ENCODE results near the gene ASCL2. TPM values are rescaled to one million over a fixed set of nuclear protein-coding genes. Genes with fewer than 3 reads are reported as not detected.
A peak's percentile ranks its signal among the peaks of the same experiment; 100 is the strongest.

The ASCL2 gene
- not detected for total RNA-seq

DNA sequence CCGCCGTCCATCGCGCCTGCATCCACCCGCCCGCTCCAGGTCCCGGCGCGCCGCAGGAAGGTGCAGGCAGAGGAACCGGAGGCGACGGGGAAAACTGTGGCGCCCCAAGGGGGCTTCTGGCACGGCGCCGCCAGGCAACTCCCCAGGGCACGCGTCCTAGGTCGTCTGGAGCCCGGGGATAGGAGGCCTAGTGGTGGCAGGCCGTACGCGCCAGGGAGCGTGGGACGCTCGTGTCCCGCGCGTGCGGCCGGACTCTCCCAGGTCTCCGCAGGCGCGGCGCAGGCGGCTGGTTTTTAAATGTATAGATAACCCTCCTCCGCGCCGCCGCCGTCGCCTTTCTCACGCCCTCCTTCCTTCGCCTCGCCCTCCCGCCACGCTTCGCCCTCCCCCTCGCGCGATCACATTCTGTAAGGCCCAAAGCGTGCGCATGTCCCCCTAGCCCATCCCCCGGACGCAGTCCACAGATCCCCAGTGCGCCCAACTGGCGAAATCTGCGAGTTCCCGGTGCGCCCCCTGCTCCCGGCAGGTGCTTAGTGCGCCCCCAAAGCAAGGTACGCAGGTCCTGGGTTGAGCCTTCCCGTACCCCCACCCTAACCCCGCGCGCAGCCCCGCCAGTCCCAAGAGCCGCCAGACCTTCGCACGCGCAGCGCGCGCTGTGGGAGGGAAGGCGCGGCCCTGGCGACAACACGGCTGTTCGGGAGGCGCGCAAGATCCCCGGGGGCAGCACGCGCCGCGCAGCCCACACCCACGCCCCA is at the start of gene ASCL2:
Gene ASCL2, minus strand, starts transcription at position 267 of the 755 bp plus-strand sequence. Its CDS starts 256 bp downstream, at position 11.
- H3K4me1 Mint-ChIP-seq (ENCODE audit: low read depth), result peaks cover 22% of the 10 kb centered on the region
- peak within 1 kb of the TSS; percentile 36 for H3K4me3 Mint-ChIP-seq
- H3K27me3 Mint-ChIP-seq (ENCODE audit: low read depth), result peaks cover 25% of the 10 kb centered on the region
- CTCF ChIA-PET, result no interaction called here
- no peaks in the 10 kb centered on the region for H3K36me3 Mint-ChIP-seq (ENCODE audit: low read depth)
- no peak within 1 kb of the TSS for H3K27ac Mint-ChIP-seq
- no peaks in the 10 kb centered on the region for H3K9me3 Mint-ChIP-seq
- intact Hi-C loops (cut with micrococcal nuclease), result no loop called here
- no peak for DNase-seq

GRCh38 chr11:2319791-2320472 is 49.5 kb upstream of the ASCL2 start:
- CTCF ChIA-PET, result interaction anchor here (1.0 kb wide), 1 partner anchor 14 kb away, joined by 4 read pairs; no protein-coding TSS in a partner anchor
- H3K36me3 Mint-ChIP-seq (ENCODE audit: low read depth), result no peaks in the 10 kb centered on the region
- H3K4me1 Mint-ChIP-seq (ENCODE audit: low read depth), result no peaks in the 10 kb centered on the region
- no peak for DNase-seq
- no peak overlapping the region for H3K4me3 Mint-ChIP-seq
- no peak overlapping the region for H3K27ac Mint-ChIP-seq
- peaks cover 2% of the 10 kb centered on the region for H3K9me3 Mint-ChIP-seq
- peaks cover 4% of the 10 kb centered on the region for H3K27me3 Mint-ChIP-seq (ENCODE audit: low read depth)
- intact Hi-C loops (cut with micrococcal nuclease), result no loop called here

GRCh38 chr11:2318707-2319106 is 48.3 kb upstream of the ASCL2 start:
- Mint-ChIP-seq H3K9me3 (peaks cover 2% of the 10 kb centered on the region), H3K36me3 (ENCODE audit: low read depth) (no peaks in the 10 kb centered on the region), H3K4me3 (no peak overlapping the region), H3K27ac (no peak overlapping the region), H3K27me3 (ENCODE audit: low read depth) (peaks cover 2% of the 10 kb centered on the region), H3K4me1 (ENCODE audit: low read depth) (no peaks in the 10 kb centered on the region)
- CTCF ChIA-PET, result no interaction called here
- intact Hi-C loops (cut with micrococcal nuclease), result no loop called here
- no peak for DNase-seq

GRCh38 chr11:2318123-2318522 is 47.7 kb upstream of the ASCL2 start:
- no peaks in the 10 kb centered on the region for H3K4me1 Mint-ChIP-seq (ENCODE audit: low read depth)
- no peak overlapping the region for H3K4me3 Mint-ChIP-seq
- CTCF ChIA-PET, result no interaction called here
- no peak overlapping the region for H3K27ac Mint-ChIP-seq
- H3K9me3 Mint-ChIP-seq, result no peaks in the 10 kb centered on the region
- intact Hi-C loops (cut with micrococcal nuclease), result no loop called here
- H3K36me3 Mint-ChIP-seq (ENCODE audit: low read depth), result no peaks in the 10 kb centered on the region
- DNase-seq, result no peak
- H3K27me3 Mint-ChIP-seq (ENCODE audit: low read depth), result no peaks in the 10 kb centered on the region

DNA sequence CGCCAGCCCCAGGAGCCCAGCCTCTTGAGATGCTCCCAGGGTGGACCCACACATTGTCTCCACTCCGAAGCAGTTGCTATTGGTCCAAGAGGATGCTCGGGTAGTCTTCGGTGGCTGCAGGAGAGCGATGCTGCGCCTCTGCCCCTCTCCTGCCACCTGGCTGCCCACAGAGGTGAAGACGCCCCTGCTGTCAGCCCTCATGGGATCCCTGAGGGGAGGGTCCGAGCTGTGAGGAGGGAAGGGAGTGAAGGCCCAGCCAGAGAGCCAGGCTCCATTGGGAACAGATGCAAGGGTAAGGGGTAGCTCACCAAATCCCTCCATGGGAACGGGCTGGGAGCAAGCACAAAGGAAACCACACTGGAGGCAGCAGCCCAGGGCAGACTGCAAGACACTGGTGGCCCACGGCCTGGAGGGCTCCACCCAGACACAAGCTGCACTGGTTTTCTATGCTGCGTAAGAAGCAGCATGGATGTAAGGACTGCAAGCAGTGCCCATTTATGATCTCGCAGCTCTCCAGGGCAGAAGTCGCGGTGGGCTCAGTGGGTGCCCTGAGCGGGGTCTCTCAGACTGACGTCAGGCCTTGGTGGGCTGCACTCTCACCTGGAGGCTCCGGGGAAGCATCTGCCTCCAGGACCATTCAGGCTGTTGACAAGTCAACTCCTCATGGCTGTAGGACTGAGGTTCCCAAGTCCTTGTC is 47.1 kb upstream of the ASCL2 start:
- no peak for DNase-seq
- H3K27ac Mint-ChIP-seq, result no peak overlapping the region
- no peak overlapping the region for H3K4me3 Mint-ChIP-seq
- no peaks in the 10 kb centered on the region for H3K9me3 Mint-ChIP-seq
- intact Hi-C loops (cut with micrococcal nuclease), result no loop called here
- CTCF ChIA-PET, result no interaction called here
- H3K27me3 Mint-ChIP-seq (ENCODE audit: low read depth), result no peaks in the 10 kb centered on the region
- no peaks in the 10 kb centered on the region for H3K4me1 Mint-ChIP-seq (ENCODE audit: low read depth)
- no peaks in the 10 kb centered on the region for H3K36me3 Mint-ChIP-seq (ENCODE audit: low read depth)

DNA sequence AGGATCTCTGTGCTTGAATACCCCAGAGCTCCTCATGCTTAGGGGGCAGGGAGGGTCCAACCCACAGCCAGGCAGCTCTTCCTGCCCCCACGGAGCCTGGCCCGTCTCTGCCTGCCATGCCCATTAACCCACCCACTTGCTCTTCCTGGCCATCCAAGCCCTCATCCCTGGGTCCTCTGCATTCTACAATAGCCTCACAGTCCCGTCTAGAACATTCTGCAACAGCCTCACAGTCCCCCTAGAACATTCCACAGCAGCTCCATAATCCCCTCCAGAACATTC is 46.5 kb upstream of the ASCL2 start:
- Mint-ChIP-seq H3K4me1 (ENCODE audit: low read depth) (no peaks in the 10 kb centered on the region), H3K4me3 (no peak overlapping the region), H3K9me3 (no peaks in the 10 kb centered on the region), H3K27ac (no peak overlapping the region), H3K27me3 (ENCODE audit: low read depth) (no peaks in the 10 kb centered on the region), H3K36me3 (ENCODE audit: low read depth) (no peaks in the 10 kb centered on the region)
- DNase-seq, result no peak
- CTCF ChIA-PET, result interaction anchor here (1.3 to 1.5 kb wide), 2 partner anchors 10 to 12 kb away, joined by 3 to 5 read pairs; no protein-coding TSS in a partner anchor
- intact Hi-C loops (cut with micrococcal nuclease), result no loop called here

DNA sequence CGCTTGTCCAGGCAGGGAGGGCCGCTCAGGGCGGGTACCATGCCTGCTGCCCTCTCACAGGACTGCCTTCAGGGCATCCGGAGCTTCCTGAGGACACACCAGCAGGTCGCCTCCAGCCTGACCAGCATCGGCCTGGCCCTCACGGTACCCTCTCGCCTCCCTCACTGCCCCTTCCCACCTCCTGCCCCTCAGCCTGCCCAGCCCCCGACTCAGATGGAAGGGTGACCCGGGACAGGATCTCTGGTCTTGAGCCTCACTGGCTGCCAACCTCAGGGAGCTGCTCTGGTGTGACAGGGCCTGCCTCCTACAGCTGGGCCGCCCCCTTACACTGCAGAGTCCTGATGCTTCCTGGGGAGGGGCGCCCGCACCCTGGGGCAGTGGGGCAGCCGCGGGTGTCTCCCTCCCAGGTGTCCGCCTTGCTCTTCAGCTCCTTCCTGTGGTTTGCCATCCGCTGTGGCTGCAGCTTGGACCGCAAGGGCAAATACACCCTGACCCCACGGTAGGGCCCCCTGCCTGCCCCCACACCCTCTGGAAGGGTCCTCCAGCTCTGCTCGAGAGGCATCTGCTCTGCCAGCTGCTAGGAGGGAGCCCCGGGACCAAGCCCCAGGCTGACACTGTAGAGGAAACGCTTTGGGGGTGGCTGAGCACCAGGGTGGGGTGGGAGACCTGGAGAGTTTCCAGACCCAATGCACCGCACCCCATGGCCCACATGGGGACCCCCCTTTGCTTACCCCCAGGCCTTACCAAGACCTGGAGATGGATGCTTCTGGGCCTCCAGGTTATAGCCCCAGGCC is 46.0 kb upstream of the ASCL2 start:
- H3K4me3 Mint-ChIP-seq, result no peak overlapping the region
- no peaks in the 10 kb centered on the region for H3K9me3 Mint-ChIP-seq
- DNase-seq, result no peak
- H3K36me3 Mint-ChIP-seq (ENCODE audit: low read depth), result no peaks in the 10 kb centered on the region
- H3K27me3 Mint-ChIP-seq (ENCODE audit: low read depth), result no peaks in the 10 kb centered on the region
- H3K4me1 Mint-ChIP-seq (ENCODE audit: low read depth), result no peaks in the 10 kb centered on the region
- H3K27ac Mint-ChIP-seq, result no peak overlapping the region
- intact Hi-C loops (cut with micrococcal nuclease), result no loop called here
- CTCF ChIA-PET, result interaction anchor here (1.3 to 1.5 kb wide), 2 partner anchors 10 to 11 kb away, joined by 3 to 5 read pairs; no protein-coding TSS in a partner anchor

DNA sequence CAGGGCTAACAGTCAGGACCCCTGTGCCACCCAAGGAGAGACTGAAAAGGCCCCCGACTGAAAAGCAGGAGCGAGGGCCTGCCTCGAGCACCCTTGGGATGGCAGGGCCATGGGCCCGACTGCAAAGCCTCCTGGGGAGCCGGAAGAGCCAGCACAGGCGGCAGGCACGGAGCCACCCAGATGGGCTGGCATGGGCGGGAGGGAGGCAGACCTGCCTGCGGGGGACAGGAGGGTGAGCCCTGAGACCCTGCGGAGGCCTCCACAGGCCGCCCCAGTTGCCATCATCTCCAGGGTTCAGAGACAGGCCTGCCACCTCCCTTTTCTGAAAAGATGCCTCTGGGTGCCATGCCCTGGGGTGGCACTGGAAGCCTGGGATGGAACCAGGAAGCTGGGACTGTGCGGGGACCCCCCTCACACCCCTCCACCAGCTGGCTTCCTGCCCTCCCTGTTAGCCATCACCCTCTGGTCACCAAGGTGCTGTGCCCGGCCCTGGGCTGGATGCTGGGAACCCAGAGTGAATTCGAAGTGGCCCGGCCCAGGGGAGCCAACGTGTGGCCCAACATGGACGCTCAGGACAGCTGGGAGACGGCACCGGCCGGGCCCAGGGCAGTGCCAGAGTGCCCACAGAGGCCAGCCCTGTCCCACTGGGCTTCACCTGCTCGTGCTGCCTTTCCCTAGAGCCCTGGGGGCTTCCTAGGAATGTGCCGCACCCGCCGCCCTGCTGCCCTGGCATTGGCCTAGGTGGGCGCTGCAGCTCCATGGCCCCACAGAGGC is 45.2 kb upstream of the ASCL2 start:
- Mint-ChIP-seq H3K36me3 (ENCODE audit: low read depth) (no peaks in the 10 kb centered on the region), H3K27ac (no peak overlapping the region), H3K9me3 (no peaks in the 10 kb centered on the region), H3K27me3 (ENCODE audit: low read depth) (no peaks in the 10 kb centered on the region), H3K4me1 (ENCODE audit: low read depth) (no peaks in the 10 kb centered on the region), H3K4me3 (no peak overlapping the region)
- no peak for DNase-seq
- CTCF ChIA-PET, result interaction anchor here (1.3 to 1.5 kb wide), 2 partner anchors 9 to 11 kb away, joined by 3 to 5 read pairs; no protein-coding TSS in a partner anchor
- intact Hi-C loops (cut with micrococcal nuclease), result no loop called here

DNA sequence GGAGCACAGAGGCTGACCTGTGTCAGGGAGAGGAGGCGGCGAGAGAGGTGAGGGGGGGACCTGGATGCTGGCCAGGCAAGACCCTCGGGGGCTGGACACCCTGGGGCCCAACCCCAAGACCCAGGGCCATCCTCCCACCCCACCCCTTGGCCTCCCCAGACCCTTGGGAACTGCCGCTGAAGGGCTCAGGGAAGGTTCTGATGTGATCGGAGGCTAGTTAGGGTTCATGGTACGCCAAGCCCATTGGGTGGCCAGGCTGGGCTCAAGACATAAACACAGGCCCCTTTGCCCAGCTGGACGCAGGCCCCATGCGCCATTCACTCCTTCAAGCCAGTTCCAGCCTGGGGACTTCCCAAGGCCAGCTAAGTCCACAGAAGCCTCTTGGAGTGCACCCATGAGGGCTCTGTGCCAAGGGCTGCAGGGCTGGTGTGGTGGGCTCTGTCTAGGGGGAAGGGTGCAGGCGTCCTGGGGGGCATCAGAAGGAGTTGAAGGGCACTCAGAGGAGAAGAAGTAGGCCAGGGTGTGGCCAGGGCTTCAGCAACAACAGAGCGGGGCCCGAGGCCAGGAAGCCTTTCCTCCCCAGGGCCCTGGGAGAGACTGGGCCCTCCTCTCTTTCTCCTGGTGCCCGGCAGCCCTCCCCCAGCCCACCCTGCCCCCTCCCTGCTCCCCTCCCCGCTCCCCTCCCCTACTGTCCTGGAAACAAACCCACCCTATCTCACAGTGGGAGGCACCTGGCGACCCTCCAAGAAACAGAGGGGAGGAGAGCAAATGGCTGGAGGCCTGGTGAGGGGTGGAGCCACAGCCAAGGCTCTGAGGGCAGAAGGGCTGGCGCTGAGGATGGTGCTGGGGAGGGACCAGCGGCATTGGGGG is 44.4 kb upstream of the ASCL2 start:
- Mint-ChIP-seq H3K9me3 (no peaks in the 10 kb centered on the region), H3K27me3 (ENCODE audit: low read depth) (no peaks in the 10 kb centered on the region), H3K27ac (no peak overlapping the region), H3K36me3 (ENCODE audit: low read depth) (no peaks in the 10 kb centered on the region), H3K4me1 (ENCODE audit: low read depth) (no peaks in the 10 kb centered on the region), H3K4me3 (no peak overlapping the region)
- CTCF ChIA-PET, result interaction anchor here (0.9 kb wide), 1 partner anchor 9 kb away, joined by 5 read pairs; no protein-coding TSS in a partner anchor
- intact Hi-C loops (cut with micrococcal nuclease), result no loop called here
- no peak for DNase-seq

DNA sequence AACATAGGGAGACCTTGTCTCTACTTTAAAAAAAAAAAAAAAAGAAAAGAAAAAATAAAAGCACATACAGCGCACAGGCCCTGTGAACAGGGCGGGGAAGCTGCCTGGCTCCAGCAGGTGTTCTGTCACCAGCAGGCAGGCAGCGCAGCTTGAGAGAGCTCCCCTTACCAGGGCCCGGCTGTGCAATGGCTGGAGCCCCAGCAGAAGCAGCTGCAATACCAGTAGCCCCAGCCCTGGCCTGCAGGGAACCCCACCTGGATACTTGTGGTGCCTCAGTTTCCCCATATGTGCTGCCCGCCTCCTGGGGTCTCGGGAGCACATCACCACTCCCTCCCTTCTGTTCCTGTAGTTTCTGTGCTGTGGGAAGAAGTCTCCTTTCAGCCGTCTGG is 43.7 kb upstream of the ASCL2 start:
- intact Hi-C loops (cut with micrococcal nuclease), result no loop called here
- no peak for DNase-seq
- CTCF ChIA-PET, result interaction anchor here (0.8 to 1.6 kb wide), 3 partner anchors 9 to 106 kb away, joined by 3 to 6 read pairs (median 5); no protein-coding TSS in a partner anchor
- Mint-ChIP-seq H3K36me3 (ENCODE audit: low read depth) (no peaks in the 10 kb centered on the region), H3K4me1 (ENCODE audit: low read depth) (no peaks in the 10 kb centered on the region), H3K9me3 (no peaks in the 10 kb centered on the region), H3K27me3 (ENCODE audit: low read depth) (no peaks in the 10 kb centered on the region), H3K27ac (no peak overlapping the region), H3K4me3 (no peak overlapping the region)

Measured in activated naive CD4-positive, alpha-beta T cell treated with anti-CD3 and anti-CD28 coated beads for 36 hours (primary cell).